HG03159 (cell line): ENCODE measurements around the gene NTF4.
"Not testable (repeated sequence)": the region's sequence is repeated elsewhere in the genome, so short reads cannot be mapped to it uniquely, and the experiment has no call there.

ENCODE experiments used
- ATAC-seq: cut with Tn5 transposase; IDR thresholded peaks from one replicate; pipeline ENCODE4 v1.9.1; 2021; ENCODE audit warnings: mild to moderate bottlenecking, moderate library complexity; ENCODE audit not compliant: unreplicated experiment

The NTF4 gene

GRCh38 chr19:49024233-49024632, 40.4 kb downstream of the NTF4 start, which contains the start of gene CGB3:
TSS of gene CGB3 (minus strand) at chr19:49024333. CDS start at chr19:49023971, 362 bp downstream.
- not testable (repeated sequence) for ATAC-seq

GRCh38 chr19:49022116-49022515, 42.5 kb downstream of the NTF4 start:
- no peak for ATAC-seq

GRCh38 chr19:49020931-49021895, 43.4 kb downstream of the NTF4 start:
- ATAC-seq = no peak

GRCh38 chr19:49020342-49020741, 44.3 kb downstream of the NTF4 start:
- ATAC-seq = no peak

- ATAC-seq = no peak
Observed at GRCh38 chr19:49019242-49019932, 45.2 kb downstream of the NTF4 start.

GRCh38 chr19:49018388-49019241, 46.0 kb downstream of the NTF4 start:
- not testable (repeated sequence) for ATAC-seq

- no peak for ATAC-seq
Observed at GRCh38 chr19:49017666-49018351, 46.8 kb downstream of the NTF4 start.

- no peak for ATAC-seq
Observed at GRCh38 chr19:49017041-49017665, 47.5 kb downstream of the NTF4 start, which contains the start of gene LHB. TSS of gene LHB (minus strand) at chr19:49017091. CDS start at chr19:49017081, 10 bp downstream.

- no peak for ATAC-seq
Observed at GRCh38 chr19:49016067-49016839, 48.4 kb downstream of the NTF4 start.

GRCh38 chr19:49014870-49015255, 49.8 kb downstream of the NTF4 start:
- no peak for ATAC-seq

- no peak for ATAC-seq
Observed at GRCh38 chr19:49014123-49014869, 50.3 kb downstream of the NTF4 start.

- ATAC-seq = no peak
Observed at GRCh38 chr19:49011194-49011593, 53.4 kb downstream of the NTF4 start.
